ENCODE results near the gene FGD4. TPM values are rescaled to one million over a fixed set of nuclear protein-coding genes. Genes with fewer than 3 reads are reported as not detected.

FGD4 gene
- total and polyA plus RNA-seq, 8 donors: 18.6 to 38.9 (median 25.5) TPM

DNA sequence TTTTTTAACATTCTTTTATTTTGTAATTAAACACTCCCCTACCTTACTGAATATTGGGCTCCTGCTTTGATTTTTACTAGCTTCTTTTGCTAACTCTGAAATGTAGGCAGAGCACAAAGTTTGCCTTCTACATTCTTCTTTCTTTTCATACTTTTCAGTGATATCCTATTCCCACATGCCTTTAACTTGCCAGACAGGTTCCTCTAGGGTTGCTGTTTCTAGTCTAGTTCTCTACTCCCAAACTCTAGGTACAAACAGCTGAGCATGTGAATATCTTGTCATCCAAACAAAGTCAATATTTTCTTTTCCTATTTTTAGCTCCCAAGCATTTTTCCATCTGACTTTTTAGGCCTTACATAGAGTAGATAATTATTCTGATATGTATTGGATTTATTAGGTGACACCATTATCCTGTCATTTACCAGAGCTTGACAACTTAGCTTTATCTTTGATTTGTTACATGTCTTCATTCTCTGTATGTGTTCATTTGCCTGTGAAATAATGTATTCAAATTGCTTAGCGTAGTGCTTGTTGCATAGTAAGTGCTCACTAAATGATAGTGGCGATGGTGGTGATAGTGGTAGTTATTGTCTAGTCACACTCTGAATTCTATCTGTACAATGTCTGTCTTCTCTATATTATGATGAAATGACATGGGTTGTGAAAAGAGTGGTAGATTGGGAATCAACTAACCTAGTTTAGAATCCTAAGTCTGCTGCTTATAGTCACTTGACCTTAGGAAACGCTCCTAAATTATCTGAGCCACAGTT is 206.2 kb downstream of the FGD4 start:
- ATAC-seq: peak; percentile 77
- intact Hi-C loops (cut with DNase I): no loop called here
- no peak overlapping the region for H3K4me3 ChIP-seq
- peaks cover 0 to 14% of the 10 kb centered on the region in 2 donors for H3K4me1 ChIP-seq
- peaks cover 0 to 61% of the 10 kb centered on the region in 2 donors for H3K36me3 ChIP-seq
- no peak overlapping the region for H3K27ac ChIP-seq
- H3K9me3 ChIP-seq: no peaks in the 10 kb centered on the region
- peak in 1 of 4 donors; percentile 26 for DNase-seq
- H3K27me3 ChIP-seq: no peaks in the 10 kb centered on the region
- TF ChIP-seq CTCF (IDR thresholded peaks at IDR 0.05): no peak

DNA sequence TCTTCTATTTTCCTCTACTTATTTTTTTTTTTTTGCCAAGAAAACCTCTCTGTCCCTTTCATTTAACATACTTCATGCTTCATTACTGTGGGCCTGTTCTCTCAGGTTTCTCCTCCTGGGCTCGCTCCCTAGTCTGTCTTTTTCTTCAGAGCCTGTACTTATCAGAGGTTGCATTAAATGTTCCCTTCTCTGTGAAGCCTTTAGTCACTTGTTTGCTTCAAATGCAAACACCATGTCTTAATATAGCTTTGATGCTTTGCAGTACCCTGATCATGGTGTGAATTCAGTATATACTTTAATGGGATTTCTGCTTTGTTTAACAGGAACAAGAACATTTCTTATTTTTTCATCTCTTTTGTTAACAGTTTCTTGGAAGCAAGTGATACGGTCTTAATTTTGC is 207.1 kb downstream of the FGD4 start:
- Histone ChIP-seq H3K4me3 (no peak overlapping the region), H3K27me3 (no peaks in the 10 kb centered on the region), H3K36me3 (peaks cover 0 to 62% of the 10 kb centered on the region in 2 donors), H3K9me3 (no peaks in the 10 kb centered on the region), H3K4me1 (peaks cover 0 to 7% of the 10 kb centered on the region in 2 donors), H3K27ac (no peak overlapping the region)
- no peak for TF ChIP-seq CTCF (IDR thresholded peaks at IDR 0.05)
- no peak for DNase-seq
- ATAC-seq: no peak
- intact Hi-C loops (cut with DNase I): no loop called here

- intact Hi-C loops (cut with DNase I): no loop called here
- no peaks in the 10 kb centered on the region for H3K9me3 ChIP-seq
Observed at GRCh38 chr12:32609966-32610365, 210.6 kb downstream of the FGD4 start.

GRCh38 chr12:32611986-32612385 is 212.6 kb downstream of the FGD4 start:
- no peak for ATAC-seq
- Histone ChIP-seq H3K9me3 (no peaks in the 10 kb centered on the region), H3K27me3 (no peaks in the 10 kb centered on the region), H3K36me3 (peaks cover 0 to 88% of the 10 kb centered on the region in 2 donors), H3K4me3 (no peak overlapping the region), H3K27ac (no peak overlapping the region), H3K4me1 (no peaks in the 10 kb centered on the region)
- DNase-seq: peak in 1 of 4 donors; percentile 68
- no peak for TF ChIP-seq CTCF (IDR thresholded peaks at IDR 0.05)
- intact Hi-C loops (cut with DNase I): no loop called here

More at GRCh38 chr12:32609966-32610365, 210.6 kb downstream of the FGD4 start:
- Histone ChIP-seq H3K4me3 (no peak overlapping the region), H3K36me3 (peaks cover 0 to 81% of the 10 kb centered on the region in 2 donors), H3K27me3 (no peaks in the 10 kb centered on the region), H3K27ac (no peak overlapping the region), H3K4me1 (peaks cover 0 to 4% of the 10 kb centered on the region in 2 donors)
- no peak for DNase-seq
- no peak for ATAC-seq
- TF ChIP-seq CTCF (IDR thresholded peaks at IDR 0.05): no peak

DNA sequence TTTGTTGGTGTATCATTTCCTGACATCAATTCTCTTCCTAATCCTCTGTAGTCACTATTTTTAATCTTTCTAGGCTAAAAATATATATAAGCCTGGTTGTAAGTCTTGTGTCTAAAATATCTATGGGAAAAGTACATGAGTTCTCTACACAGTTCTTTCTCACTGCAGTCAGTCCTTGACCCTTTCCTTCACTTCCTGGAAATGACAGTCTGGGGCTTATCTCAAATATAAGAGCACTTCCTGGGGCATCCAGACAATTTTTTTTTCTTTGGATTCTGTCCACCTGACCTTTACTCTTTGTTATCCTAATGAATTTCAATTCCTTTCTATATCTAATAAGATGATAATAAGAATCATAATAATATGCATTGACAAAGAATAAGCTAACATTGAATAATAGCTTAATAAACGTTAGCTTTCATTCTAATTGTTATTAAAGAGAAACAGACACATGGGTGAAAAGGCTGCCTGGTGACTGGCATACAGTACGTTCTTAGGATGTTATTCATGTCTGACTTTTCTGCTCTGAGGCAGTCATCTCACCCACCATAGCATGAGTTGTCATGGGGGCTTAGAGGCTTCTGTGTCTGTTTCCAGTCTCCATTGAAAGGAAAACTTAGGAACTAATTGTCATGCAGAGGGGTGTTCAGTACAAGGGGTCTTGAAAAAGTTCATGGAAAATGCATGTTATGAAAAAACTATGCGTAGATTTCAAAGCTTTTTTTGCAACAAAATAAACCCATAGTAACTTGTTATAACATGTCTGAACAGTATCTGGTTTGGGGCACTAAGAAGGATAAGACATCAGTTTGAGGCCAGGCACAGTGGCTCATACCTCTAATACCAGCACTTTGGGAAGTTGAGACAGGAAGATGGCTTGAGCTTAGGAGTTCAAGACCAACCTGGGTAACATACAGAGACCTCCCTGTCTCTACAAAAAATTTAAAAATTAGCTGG is 213.6 kb downstream of the FGD4 start:
- TF ChIP-seq CTCF (IDR thresholded peaks at IDR 0.05): no peak
- H3K27ac ChIP-seq: no peak overlapping the region
- intact Hi-C loops (cut with DNase I): no loop called here
- no peak overlapping the region for H3K4me3 ChIP-seq
- ATAC-seq (no peak), DNase-seq (no peak)
- no peaks in the 10 kb centered on the region for H3K27me3 ChIP-seq
- H3K36me3 ChIP-seq: peaks cover 0 to 85% of the 10 kb centered on the region in 2 donors
- H3K9me3 ChIP-seq: no peaks in the 10 kb centered on the region
- no peaks in the 10 kb centered on the region for H3K4me1 ChIP-seq

Measured in left lung (tissue), 10 donors.